Astrocyte of the spinal cord (primary cell): ENCODE data around the gene AFAP1L1.
"Not testable (repeated sequence)": the region's sequence is repeated elsewhere in the genome, so short reads cannot be mapped to it uniquely, and the experiment has no call there.

Source experiments
- DNase-seq: peaks from one replicate; pipeline ENCODE4 v3.0.0; 2011; ENCODE audit warnings: low read depth, low spot score
- H3K4me3 ChIP-seq: 2 replicates; pipeline ENCODE4 v1.5.1; 2011; ENCODE audit warnings: low read depth, mild to moderate bottlenecking, low read length, moderate library complexity
- in situ Hi-C: cut with HindIII; loops from 2 replicates; pipeline ENCODE4 v1.10.0; 2017; ENCODE audit warnings: low sequenced_read_pairs
- TF ChIP-seq, protein P1 (sequence below): IDR thresholded peaks from 2 replicates; pipeline ENCODE4 v1.5.1; 2012; ENCODE audit warnings: low read depth, mild to moderate bottlenecking, low read length, inconsistent platforms

The AFAP1L1 gene

DNA sequence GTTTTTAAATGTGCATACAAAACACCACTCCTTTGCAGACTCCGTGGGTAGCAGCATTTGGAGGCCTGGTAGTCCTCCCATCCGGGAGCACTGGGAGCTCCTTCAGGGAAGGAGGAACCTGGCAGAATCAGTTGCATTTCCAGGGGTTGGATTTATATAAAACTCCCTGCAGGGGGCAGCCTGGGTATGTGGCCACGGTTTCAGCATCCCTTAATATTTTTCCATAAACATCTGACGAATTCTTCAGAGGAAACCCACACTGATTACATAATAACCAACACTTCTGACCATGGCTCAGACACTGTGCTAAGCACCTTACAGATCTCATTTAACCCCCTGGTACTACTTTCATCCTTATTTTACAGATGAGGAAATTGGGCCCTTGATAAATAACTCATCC, 6.1 kb upstream of the AFAP1L1 start:
- no peak overlapping the region for H3K4me3 ChIP-seq

DNA sequence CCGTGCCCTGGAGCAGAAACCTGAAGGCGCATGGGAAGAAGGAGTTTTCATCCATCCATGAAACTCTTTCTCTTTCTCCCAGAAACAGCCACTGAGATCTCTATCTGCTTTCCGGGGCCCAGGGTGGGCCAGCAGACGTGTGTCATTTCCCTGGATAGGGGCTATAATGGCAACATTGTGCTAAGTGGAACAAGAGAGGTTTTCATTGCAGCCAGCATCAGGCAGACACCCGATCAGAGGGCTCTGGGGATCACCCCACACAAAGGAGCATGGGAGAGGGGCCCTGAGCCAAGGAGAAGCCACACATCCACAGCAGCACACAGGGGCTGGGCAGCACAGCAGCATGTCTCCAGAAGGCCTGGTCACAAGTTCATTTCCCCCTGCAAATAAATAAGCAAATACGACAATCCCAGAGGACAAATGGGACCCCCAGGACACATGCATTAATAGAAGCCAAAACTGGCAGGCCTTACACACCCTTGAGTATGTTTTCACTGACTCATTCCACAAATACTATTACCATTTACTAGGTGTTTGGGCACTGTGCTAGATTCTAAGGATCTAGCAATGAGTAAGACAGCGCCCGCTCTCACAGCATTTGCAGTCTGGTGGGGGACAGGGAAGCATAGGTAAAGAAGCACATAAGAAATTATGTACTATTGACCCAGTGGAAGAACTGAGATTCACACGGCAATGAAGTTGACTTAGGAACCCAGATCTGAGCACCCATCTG, 4.3 kb upstream of the AFAP1L1 start:
- in situ Hi-C loops = no loop called here
- TF ChIP-seq, protein P1, sequence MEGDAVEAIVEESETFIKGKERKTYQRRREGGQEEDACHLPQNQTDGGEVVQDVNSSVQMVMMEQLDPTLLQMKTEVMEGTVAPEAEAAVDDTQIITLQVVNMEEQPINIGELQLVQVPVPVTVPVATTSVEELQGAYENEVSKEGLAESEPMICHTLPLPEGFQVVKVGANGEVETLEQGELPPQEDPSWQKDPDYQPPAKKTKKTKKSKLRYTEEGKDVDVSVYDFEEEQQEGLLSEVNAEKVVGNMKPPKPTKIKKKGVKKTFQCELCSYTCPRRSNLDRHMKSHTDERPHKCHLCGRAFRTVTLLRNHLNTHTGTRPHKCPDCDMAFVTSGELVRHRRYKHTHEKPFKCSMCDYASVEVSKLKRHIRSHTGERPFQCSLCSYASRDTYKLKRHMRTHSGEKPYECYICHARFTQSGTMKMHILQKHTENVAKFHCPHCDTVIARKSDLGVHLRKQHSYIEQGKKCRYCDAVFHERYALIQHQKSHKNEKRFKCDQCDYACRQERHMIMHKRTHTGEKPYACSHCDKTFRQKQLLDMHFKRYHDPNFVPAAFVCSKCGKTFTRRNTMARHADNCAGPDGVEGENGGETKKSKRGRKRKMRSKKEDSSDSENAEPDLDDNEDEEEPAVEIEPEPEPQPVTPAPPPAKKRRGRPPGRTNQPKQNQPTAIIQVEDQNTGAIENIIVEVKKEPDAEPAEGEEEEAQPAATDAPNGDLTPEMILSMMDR = no peak
- no peak for DNase-seq
- no peak overlapping the region for H3K4me3 ChIP-seq

More for the DNA sequence above, 6.1 kb upstream of the AFAP1L1 start:
- in situ Hi-C loops = no loop called here
- TF ChIP-seq, protein P1 = peak; percentile 47
- peak; percentile 48 for DNase-seq

DNA sequence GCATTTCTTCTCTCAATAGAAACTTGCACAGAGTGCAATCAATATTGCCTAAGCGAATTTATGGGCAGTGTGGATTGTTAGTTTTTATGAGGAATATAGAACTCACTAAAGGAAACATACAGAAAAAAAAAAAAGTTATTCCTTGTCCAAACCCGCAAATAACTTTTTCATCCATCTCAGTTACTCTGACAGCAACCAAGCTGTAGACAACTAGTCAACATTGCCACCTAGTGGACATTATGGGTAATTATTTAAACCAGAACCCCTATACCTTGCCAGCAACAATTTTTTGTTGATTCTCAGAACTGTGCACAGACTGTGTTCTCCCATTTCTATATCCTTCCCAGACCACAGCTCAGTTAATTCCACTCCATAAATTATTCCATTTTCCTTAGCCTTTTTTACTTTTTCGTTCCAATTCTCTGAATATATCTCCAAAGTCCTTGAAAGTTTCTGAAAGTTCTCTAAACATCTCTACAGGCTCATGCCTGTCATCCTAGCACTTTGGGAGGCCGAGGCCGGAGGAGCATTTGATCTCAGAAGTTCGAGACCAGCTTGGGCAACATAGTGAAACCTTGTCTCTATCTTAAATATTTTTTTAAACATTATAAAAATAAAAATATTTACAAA, 2.6 kb upstream of the AFAP1L1 start:
- TF ChIP-seq, protein P1 = peak; percentile 52
- in situ Hi-C loops = no loop called here
- DNase-seq = peak; percentile 35
- no peak overlapping the region for H3K4me3 ChIP-seq

DNA sequence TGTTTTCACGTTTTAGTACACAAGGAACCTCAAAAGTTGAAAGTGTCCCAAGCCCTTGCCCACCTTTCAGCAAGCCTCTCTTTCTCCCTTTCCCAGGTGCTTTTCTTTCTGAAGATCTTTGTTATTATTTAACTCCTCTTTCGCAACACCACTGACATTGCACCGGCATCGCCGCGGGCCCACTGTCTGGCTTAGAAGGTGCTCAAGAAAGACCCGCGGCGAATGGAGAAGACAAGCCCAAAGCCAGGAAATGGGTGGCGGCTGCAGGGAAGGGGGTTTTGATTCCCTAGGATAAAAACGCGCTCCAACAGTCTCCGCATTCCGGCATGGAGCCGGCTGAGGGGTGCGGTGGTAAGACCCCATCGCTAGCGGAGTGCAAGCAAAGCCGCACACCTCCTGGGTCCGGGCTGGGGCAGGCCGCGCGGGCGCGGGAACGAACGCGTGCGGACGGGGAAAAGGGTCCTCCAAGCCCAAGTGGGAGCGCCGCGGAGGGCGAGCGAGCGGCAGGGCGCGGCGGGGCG, 404 bp upstream of the AFAP1L1 start:
- TF ChIP-seq, protein P1 = no peak
- in situ Hi-C loops = no loop called here
- DNase-seq = no peak
- H3K4me3 ChIP-seq = peak overlapping the region; percentile 62

DNA sequence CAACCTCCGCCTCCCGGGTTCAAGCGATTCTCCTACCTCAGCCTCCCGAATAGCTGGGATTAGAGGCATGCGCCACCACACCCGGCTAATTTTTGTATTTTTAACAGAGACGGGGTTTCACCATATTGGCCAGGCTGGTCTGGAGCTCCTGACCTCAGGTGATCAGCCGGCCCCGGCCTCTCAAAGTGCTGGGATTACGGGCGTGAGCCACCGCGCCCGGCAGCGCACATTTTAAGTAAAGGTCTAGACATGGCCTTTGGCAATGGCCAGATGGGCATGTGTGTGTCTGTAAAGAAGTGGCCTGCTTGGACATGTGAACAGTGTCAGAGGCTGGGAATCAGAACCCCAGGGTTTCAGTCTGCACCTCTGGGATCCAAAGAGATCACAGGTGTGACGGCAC, 1.1 kb downstream of the AFAP1L1 start:
- peak overlapping the region; percentile 62 for H3K4me3 ChIP-seq
- DNase-seq, in situ Hi-C loops: not testable (repeated sequence)

DNA sequence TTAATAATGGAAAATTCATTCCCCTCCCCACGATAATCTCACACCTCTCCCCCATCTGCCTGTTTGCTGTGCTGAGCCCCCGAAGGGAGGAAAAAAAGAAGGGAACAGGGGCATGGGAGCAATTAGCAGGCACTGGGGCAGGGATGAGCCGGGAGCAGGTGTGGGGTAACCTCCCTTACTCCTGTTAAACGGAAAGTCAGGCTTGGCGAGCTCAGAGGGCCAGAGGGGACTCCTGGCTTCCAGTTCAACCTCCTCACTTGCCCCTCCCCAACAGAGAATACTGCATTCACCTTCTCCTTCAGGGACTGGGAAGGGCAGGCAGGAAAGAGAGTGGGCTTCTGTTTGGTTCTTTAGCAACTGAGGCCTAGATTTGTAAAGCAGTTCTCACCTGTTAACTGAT, 1.6 kb downstream of the AFAP1L1 start:
- in situ Hi-C loops = no loop called here
- no peak overlapping the region for H3K4me3 ChIP-seq
- no peak for DNase-seq

More for the DNA sequence above, 1.6 kb downstream of the AFAP1L1 start:
- TF ChIP-seq, protein P1 = no peak
